Loucy (cell line): Measurements from ENCODE around the gene GCAT.

ENCODE experiments used
- EZH2phosphoT487 ChIP-seq: fragments of 200-600 bp; IDR thresholded peaks from 2 replicates; pipeline ENCODE4 v1.6.1; 2018; ENCODE audit warnings: antibody characterized with exemption, mild to moderate bottlenecking, moderate library complexity, borderline replicate concordance
- TF ChIP-seq, protein P1 (sequence below): fragments of 200-600 bp; sonication (generic); conservative IDR thresholded peaks from 2 replicates; pipeline ENCODE4 v1.5.1; 2014; ENCODE audit warnings: mild to moderate bottlenecking, antibody characterized with exemption, low read length

DNA sequence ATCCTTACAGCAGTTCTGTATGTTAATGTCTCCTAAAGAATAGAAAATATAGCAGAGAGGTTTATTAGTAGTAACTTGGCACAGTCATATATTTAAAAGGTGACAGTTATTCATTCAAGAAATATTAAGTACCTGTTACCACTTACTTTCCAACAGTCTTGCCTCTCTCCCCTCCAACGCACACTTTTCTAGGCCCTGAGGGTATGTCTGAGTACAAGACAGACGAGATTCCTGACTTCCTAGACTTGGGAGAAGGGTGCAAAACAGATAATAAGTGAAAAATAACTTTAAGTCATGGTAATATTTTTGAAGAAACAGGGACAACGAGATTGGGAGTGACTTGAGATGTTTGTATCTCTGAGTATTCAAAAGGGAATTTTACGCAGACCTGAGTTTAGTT lies 43.1 kb downstream of the GCAT start:
- TF ChIP-seq, protein P1, sequence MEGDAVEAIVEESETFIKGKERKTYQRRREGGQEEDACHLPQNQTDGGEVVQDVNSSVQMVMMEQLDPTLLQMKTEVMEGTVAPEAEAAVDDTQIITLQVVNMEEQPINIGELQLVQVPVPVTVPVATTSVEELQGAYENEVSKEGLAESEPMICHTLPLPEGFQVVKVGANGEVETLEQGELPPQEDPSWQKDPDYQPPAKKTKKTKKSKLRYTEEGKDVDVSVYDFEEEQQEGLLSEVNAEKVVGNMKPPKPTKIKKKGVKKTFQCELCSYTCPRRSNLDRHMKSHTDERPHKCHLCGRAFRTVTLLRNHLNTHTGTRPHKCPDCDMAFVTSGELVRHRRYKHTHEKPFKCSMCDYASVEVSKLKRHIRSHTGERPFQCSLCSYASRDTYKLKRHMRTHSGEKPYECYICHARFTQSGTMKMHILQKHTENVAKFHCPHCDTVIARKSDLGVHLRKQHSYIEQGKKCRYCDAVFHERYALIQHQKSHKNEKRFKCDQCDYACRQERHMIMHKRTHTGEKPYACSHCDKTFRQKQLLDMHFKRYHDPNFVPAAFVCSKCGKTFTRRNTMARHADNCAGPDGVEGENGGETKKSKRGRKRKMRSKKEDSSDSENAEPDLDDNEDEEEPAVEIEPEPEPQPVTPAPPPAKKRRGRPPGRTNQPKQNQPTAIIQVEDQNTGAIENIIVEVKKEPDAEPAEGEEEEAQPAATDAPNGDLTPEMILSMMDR, result no peak
- no peak for TF ChIP-seq EZH2phosphoT487
